Activated CD8-positive, alpha-beta T cell treated with anti-CD3 and anti-CD28 coated beads for 36 hours (primary cell): ENCODE results near the gene FSD2. TPM values are rescaled to one million over a fixed set of nuclear protein-coding genes. Genes with fewer than 3 reads are reported as not detected.

Experiments
- ATAC-seq: fragments of 200-7000 bp; cut with Tn5 transposase; one replicate; pipeline ENCODE4 v1.10.0; 2021; ENCODE audit warnings: mild to moderate bottlenecking, moderate library complexity
- CTCF ChIA-PET: fragments of 350-600 bp; sonication (Branson Sonifier 250); formaldehyde crosslinking; loops from one replicate; lab custom pipeline; 2021; ENCODE audit warnings: antibody characterized with exemption; lab: Charles Lee
- POLR2A ChIA-PET: fragments of 350-600 bp; sonication (Branson Sonifier 250); formaldehyde crosslinking; loops from one replicate; lab custom pipeline; 2021; ENCODE audit warnings: antibody characterized with exemption; lab: Charles Lee
- DNase-seq: peaks from one replicate; pipeline ENCODE4 v3.0.0-alpha.2; 2020
- H3K27ac Mint-ChIP-seq: one replicate; pipeline ENCODE4 v1.8.0; 2021; ENCODE audit warnings: mild to moderate bottlenecking, mixed read lengths
- H3K27me3 Mint-ChIP-seq: one replicate; pipeline ENCODE4 v1.8.0; 2021; ENCODE audit warnings: mixed read lengths
- H3K36me3 Mint-ChIP-seq: one replicate; pipeline ENCODE4 v1.8.0; 2021; ENCODE audit warnings: low read depth, mixed read lengths
- H3K4me1 Mint-ChIP-seq: one replicate; pipeline ENCODE4 v1.8.0; 2021; ENCODE audit warnings: low read depth, mixed read lengths
- H3K4me3 Mint-ChIP-seq: one replicate; pipeline ENCODE4 v1.8.0; 2021; ENCODE audit warnings: mild to moderate bottlenecking, moderate library complexity, mixed read lengths
- H3K9me3 Mint-ChIP-seq: one replicate; pipeline ENCODE4 v1.8.0; 2021; ENCODE audit warnings: mixed read lengths
- intact Hi-C: fragments of 100-400 bp; cut with micrococcal nuclease; formaldehyde crosslinking; loops from one replicate; pipeline ENCODE4 v1.10.0; 2022
- total RNA-seq, 2 experiments: library from RNA; stranded (reverse); gene quantifications; one replicate each; pipeline ENCODE4 v1.2.3, GENCODE V29; 2021
- TF ChIP-seq, protein P1 (sequence below): fragments of 200-600 bp; IDR thresholded peaks from one replicate; pipeline ENCODE4 v1.8.0; 2022; ENCODE audit warnings: antibody characterized with exemption, mild to moderate bottlenecking

Gene FSD2
- total RNA-seq, 2 experiments from 2014 or later = not detected

- H3K27me3 Mint-ChIP-seq = no peaks in the 10 kb centered on the region
- no peaks in the 10 kb centered on the region for H3K36me3 Mint-ChIP-seq
- peaks cover 11% of the 10 kb centered on the region for H3K4me1 Mint-ChIP-seq
- ATAC-seq = no peak
- POLR2A ChIA-PET = no interaction called here
- H3K4me3 Mint-ChIP-seq = no peak overlapping the region
- DNase-seq = no peak
- H3K9me3 Mint-ChIP-seq = no peaks in the 10 kb centered on the region
- intact Hi-C loops = no loop called here
- CTCF ChIA-PET = interaction anchor here (0.5 to 6.4 kb wide), 7 partner anchors 10 to 160 kb away, joined by 3 to 43 read pairs (median 4); partner anchors contain the start of gene RAMAC
- TF ChIP-seq, protein P1, sequence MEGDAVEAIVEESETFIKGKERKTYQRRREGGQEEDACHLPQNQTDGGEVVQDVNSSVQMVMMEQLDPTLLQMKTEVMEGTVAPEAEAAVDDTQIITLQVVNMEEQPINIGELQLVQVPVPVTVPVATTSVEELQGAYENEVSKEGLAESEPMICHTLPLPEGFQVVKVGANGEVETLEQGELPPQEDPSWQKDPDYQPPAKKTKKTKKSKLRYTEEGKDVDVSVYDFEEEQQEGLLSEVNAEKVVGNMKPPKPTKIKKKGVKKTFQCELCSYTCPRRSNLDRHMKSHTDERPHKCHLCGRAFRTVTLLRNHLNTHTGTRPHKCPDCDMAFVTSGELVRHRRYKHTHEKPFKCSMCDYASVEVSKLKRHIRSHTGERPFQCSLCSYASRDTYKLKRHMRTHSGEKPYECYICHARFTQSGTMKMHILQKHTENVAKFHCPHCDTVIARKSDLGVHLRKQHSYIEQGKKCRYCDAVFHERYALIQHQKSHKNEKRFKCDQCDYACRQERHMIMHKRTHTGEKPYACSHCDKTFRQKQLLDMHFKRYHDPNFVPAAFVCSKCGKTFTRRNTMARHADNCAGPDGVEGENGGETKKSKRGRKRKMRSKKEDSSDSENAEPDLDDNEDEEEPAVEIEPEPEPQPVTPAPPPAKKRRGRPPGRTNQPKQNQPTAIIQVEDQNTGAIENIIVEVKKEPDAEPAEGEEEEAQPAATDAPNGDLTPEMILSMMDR = no peak
- no peak overlapping the region for H3K27ac Mint-ChIP-seq
These were observed 44.9 kb upstream of the FSD2 start for GRCh38 chr15:82850731-82851130.

- ChIA-PET CTCF (interaction anchor here (0.7 to 6.4 kb wide), 15 partner anchors 11 to 196 kb away, joined by 3 to 43 read pairs (median 5); partner anchors contain the start of gene RAMAC), POLR2A (interaction anchor here (0.8 to 1.6 kb wide), 2 partner anchors 11 to 218 kb away, joined by 3 to 4 read pairs; partner anchors contain the start of gene BTBD1)
- no peaks in the 10 kb centered on the region for H3K36me3 Mint-ChIP-seq
- H3K9me3 Mint-ChIP-seq = no peaks in the 10 kb centered on the region
- H3K4me3 Mint-ChIP-seq = no peak overlapping the region
- TF ChIP-seq, protein P1 = peak; percentile 73
- DNase-seq (peak; percentile 69), ATAC-seq (peak; percentile 83)
- no peaks in the 10 kb centered on the region for H3K27me3 Mint-ChIP-seq
- intact Hi-C loops = loop anchor here (5.0 kb wide), 1 partner anchor 152 kb away; no protein-coding TSS in a partner anchor
- peaks cover 14% of the 10 kb centered on the region for H3K4me1 Mint-ChIP-seq
- H3K27ac Mint-ChIP-seq = no peak overlapping the region
These were observed 44.0 kb upstream of the FSD2 start for GRCh38 chr15:82849556-82850512.

DNA sequence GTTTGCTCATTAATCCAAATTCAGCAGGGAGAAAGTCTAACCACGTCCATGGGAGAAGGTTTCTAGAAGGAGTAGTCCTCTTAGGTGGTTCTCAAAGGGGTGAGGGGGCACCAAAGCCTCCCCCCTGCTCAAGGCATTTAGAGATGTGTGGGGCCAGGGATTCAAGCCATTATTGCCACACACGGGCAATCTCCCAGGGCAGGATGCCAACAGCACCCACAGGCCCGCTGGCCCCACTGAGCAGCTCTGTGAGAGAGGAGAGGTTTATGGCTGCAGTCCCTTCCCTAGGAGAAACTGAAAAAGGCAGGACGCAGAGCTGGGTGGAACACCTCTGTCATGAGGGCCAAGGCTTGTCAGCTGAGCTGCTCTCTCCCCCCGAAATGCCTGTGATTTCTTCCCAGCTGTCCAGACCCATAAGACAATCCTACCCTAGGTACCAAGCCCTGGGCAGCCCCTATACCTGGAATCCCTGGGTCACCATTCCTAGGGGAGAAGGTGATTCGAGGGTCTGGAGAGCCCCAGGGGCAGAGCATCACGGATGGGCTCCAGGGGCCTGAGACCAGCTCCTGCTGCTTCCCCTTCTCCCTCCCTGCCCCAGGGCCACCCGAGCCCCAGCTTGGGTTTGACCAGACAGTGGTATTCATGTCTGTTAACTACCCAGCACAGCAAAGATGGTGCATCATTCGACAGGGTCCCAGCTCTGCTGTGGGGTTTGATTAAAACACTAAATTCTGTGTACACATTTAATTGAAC, 42.5 kb upstream of the FSD2 start:
- Mint-ChIP-seq H3K4me1 (peaks cover 16% of the 10 kb centered on the region), H3K36me3 (no peaks in the 10 kb centered on the region), H3K27ac (no peak overlapping the region), H3K4me3 (no peak overlapping the region), H3K9me3 (no peaks in the 10 kb centered on the region), H3K27me3 (no peaks in the 10 kb centered on the region)
- intact Hi-C loops = loop anchor here (5.0 kb wide), 1 partner anchor 154 kb away; no protein-coding TSS in a partner anchor
- DNase-seq (no peak), ATAC-seq (no peak)
- TF ChIP-seq, protein P1 = no peak
- ChIA-PET CTCF (interaction anchor here (0.8 to 6.4 kb wide), 11 partner anchors 16 to 152 kb away, joined by 3 to 43 read pairs (median 5); partner anchors contain the start of gene RAMAC), POLR2A (interaction anchor here (1.6 kb wide), 1 partner anchor 219 kb away, joined by 3 read pairs; the partner anchor contains the start of gene BTBD1)

- no peaks in the 10 kb centered on the region for H3K36me3 Mint-ChIP-seq
- no peak overlapping the region for H3K4me3 Mint-ChIP-seq
- no peak for ATAC-seq
- TF ChIP-seq, protein P1 = no peak
- no peak for DNase-seq
- H3K27me3 Mint-ChIP-seq = no peaks in the 10 kb centered on the region
- H3K4me1 Mint-ChIP-seq = peaks cover 11% of the 10 kb centered on the region
- ChIA-PET POLR2A (no interaction called here), CTCF (interaction anchor here (0.8 to 6.4 kb wide), 2 partner anchors 56 to 153 kb away, joined by 3 to 43 read pairs; no protein-coding TSS in a partner anchor)
- intact Hi-C loops = loop anchor here (5.0 kb wide), 1 partner anchor 155 kb away; no protein-coding TSS in a partner anchor
- H3K9me3 Mint-ChIP-seq = no peaks in the 10 kb centered on the region
- no peak overlapping the region for H3K27ac Mint-ChIP-seq
These were observed 41.8 kb upstream of the FSD2 start for GRCh38 chr15:82847703-82848102.
